GM21447 (cell line): ENCODE measurements around the gene GOLGA6C.
"Not testable (repeated sequence)": the region's sequence is repeated elsewhere in the genome, so short reads cannot be mapped to it uniquely, and the experiment has no call there.

Experiments used
- ATAC-seq: cut with Tn5 transposase; IDR thresholded peaks from one replicate; pipeline ENCODE4 v1.9.1; 2021; ENCODE audit not compliant: unreplicated experiment

GOLGA6C gene

GRCh38 chr15:75314552-75315290 is 56.6 kb downstream of the GOLGA6C start:
- ATAC-seq = no peak

GRCh38 chr15:75319231-75319897 is 61.2 kb downstream of the GOLGA6C start:
- not testable (repeated sequence) for ATAC-seq
